GM12878 (cell line): Measurements from ENCODE around the gene SRCAP. TPM values are rescaled to one million over a fixed set of nuclear protein-coding genes. Genes with fewer than 3 reads are reported as not detected.

Source experiments
- ATAC-seq: fragments of 200-7000 bp; cut with Tn5 transposase; 3 replicates; pipeline ENCODE4 v1.9.1; 2020; ENCODE audit warnings: mild to moderate bottlenecking, moderate library complexity
- BruUV-seq: library from RNA; stranded (reverse); fragments of 400-500 nt; replicated peaks from 2 replicates; lab custom pipeline; 2021; lab: Mats Ljungman, UMichigan
- CTCF ChIA-PET: fragments of 300-600 bp; sonication (Branson Sonifier 250); formaldehyde crosslinking; extraction: SDS; loops from one replicate; lab custom pipeline; 2021; ENCODE audit warnings: inconsistent platforms; lab: Yijun Ruan, JAX
- POLR2A ChIA-PET: fragments of 350-600 bp; formaldehyde crosslinking; extraction: SDS; loops from one replicate; lab custom pipeline; 2021; ENCODE audit warnings: inconsistent platforms; lab: Charles Lee
- RAD21 ChIA-PET: fragments of 300-600 bp; sonication (Branson Sonifier 250); formaldehyde crosslinking; loops from one replicate; lab custom pipeline; 2023; ENCODE audit warnings: antibody characterized with exemption; ENCODE audit not compliant: unreplicated experiment; lab: Charles Lee
- SMC1A ChIA-PET: fragments of 300-600 bp; sonication (Branson Sonifier 250); formaldehyde crosslinking; loops from one replicate; lab custom pipeline; 2023; ENCODE audit not compliant: unreplicated experiment, uncharacterized antibody; lab: Charles Lee
- DNase-seq: peaks from one replicate; pipeline ENCODE4 v3.0.0-alpha.2; 2011; ENCODE audit warnings: low read depth, low spot score
- FAIRE-seq: peaks from 3 replicates; lab custom pipeline; 2011; peaks lifted over from hg19 to GRCh38; lab: Jason Lieb, UNC
- H2AFZ ChIP-seq: 2 replicates; pipeline ENCODE4 v1.6.0; 2011; ENCODE audit warnings: low read depth, low read length, control low read depth; ENCODE audit not compliant: control insufficient read depth
- H3K27ac ChIP-seq: 2 replicates; pipeline ENCODE4 v1.5.1; 2011; ENCODE audit warnings: control low read depth; ENCODE audit not compliant: control insufficient read depth, insufficient read depth
- H3K27me3 ChIP-seq, 2 experiments: replicated peaks in 1 of 2; 2 replicates each; pipeline versions ENCODE4 v1.6.0 to v1.6.1; 2011; ENCODE audit warnings: low read length in 1 of 2; ENCODE audit not compliant: control insufficient read depth in 2 of 2, insufficient read depth in 2 of 2
- H3K36me3 ChIP-seq, 2 experiments: 2 replicates each; pipeline ENCODE4 v1.5.1; 2011; ENCODE audit warnings: low read length in 1 of 2; ENCODE audit not compliant: control insufficient read depth in 2 of 2, insufficient read depth in 2 of 2
- H3K4me1 ChIP-seq: 2 replicates; pipeline ENCODE4 v1.6.1; 2011; ENCODE audit warnings: mild to moderate bottlenecking, low read length, moderate library complexity, mixed read lengths; ENCODE audit not compliant: control insufficient read depth, insufficient read depth
- H3K4me2 ChIP-seq: 2 replicates; pipeline ENCODE4 v1.6.0; 2011; ENCODE audit warnings: control low read depth; ENCODE audit not compliant: control insufficient read depth, insufficient read depth
- H3K4me3 ChIP-seq: fragments of 200-600 bp; sonication (generic); 2 replicates; pipeline ENCODE4 v1.5.1; 2016
- H3K79me2 ChIP-seq: 2 replicates; pipeline ENCODE4 v1.6.0; 2011; ENCODE audit warnings: low read length; ENCODE audit not compliant: control insufficient read depth, insufficient read depth
- H3K9ac ChIP-seq: 2 replicates; pipeline ENCODE4 v1.8.0; 2011; ENCODE audit warnings: low read length, control low read depth, mixed read lengths; ENCODE audit not compliant: control insufficient read depth, insufficient read depth
- H3K9me3 ChIP-seq: replicated peaks from 3 replicates; pipeline ENCODE4 v1.5.1; 2011; ENCODE audit warnings: mild to moderate bottlenecking, low read length; ENCODE audit not compliant: control insufficient read depth, insufficient read depth
- H4K20me1 ChIP-seq: 2 replicates; pipeline ENCODE4 v1.6.0; 2011; ENCODE audit not compliant: control insufficient read depth, insufficient read depth
- ATF7 ChIP-seq: fragments of 450-650 bp; IDR thresholded peaks from 2 replicates; pipeline ENCODE4 v1.6.1; 2016; ENCODE audit warnings: low read depth, mild to moderate bottlenecking
- EP300 ChIP-seq, 2 experiments: fragments of 150-350 bp in 1 of 2; IDR thresholded peaks; 2 replicates each; pipeline ENCODE4 v1.6.1; 2011 to 2012; ENCODE audit warnings: low read depth in 2 of 2, low read length in 2 of 2, borderline replicate concordance in 1 of 2, improper control_type of control experiment in 1 of 2, inconsistent platforms in 1 of 2; ENCODE audit not compliant: control insufficient read depth in 1 of 2
- NFXL1 ChIP-seq: fragments of 450-650 bp; IDR thresholded peaks from 2 replicates; pipeline ENCODE4 v1.6.1; 2017; ENCODE audit warnings: antibody characterized with exemption, mild to moderate bottlenecking, borderline replicate concordance
- POU2F2 ChIP-seq: IDR thresholded peaks from 3 replicates; pipeline ENCODE4 v1.6.1; 2011; ENCODE audit warnings: low read depth, mild to moderate bottlenecking, low read length, borderline replicate concordance
- RBBP5 ChIP-seq: fragments of 200-600 bp; sonication (generic); conservative IDR thresholded peaks from 2 replicates; pipeline ENCODE4 v1.6.1; 2016
- STAT3 ChIP-seq: IDR thresholded peaks from 2 replicates; pipeline ENCODE4 v1.6.1; 2011; ENCODE audit warnings: low read depth, low read length, improper control_type of control experiment
- SUZ12 ChIP-seq: fragments of 200-600 bp; sonication (generic); IDR thresholded peaks from one replicate; pipeline ENCODE4 v1.6.1; 2018; ENCODE audit warnings: antibody characterized with exemption, mild to moderate bottlenecking; ENCODE audit not compliant: unreplicated experiment
- ZSCAN29 ChIP-seq: fragments of 450-650 bp; IDR thresholded peaks from 2 replicates; pipeline ENCODE4 v1.6.1; 2017; ENCODE audit warnings: mild to moderate bottlenecking, moderate library complexity
- ZZZ3 ChIP-seq: IDR thresholded peaks from 2 replicates; pipeline ENCODE4 v1.6.1; 2011; ENCODE audit warnings: low read depth; ENCODE audit not compliant: control insufficient read depth, insufficient read length
- WGBS: methylation state at CpG from one replicate; pipeline ENCODE4 v1.1.6; 2016; ENCODE audit warnings: low lambda C conversion rate; ENCODE audit not compliant: insufficient replicate concordance, insufficient coverage; ENCODE audit errors: missing lambda C conversion rate; 5-methylcytosine and 5-hydroxymethylcytosine counted together
- in situ Hi-C: fragments of 300-500 bp; cut with MboI; formaldehyde crosslinking; loops from 9 replicates; pipeline ENCODE4 v1.14.3; 2018; ENCODE audit warnings: mixed read lengths
- intact Hi-C: fragments of 100-400 bp; cut with micrococcal nuclease; formaldehyde crosslinking; loops from one replicate; pipeline ENCODE4 v1.14.2; 2022; ENCODE audit not compliant: unreplicated experiment
- polyA plus RNA-seq, 11 experiments: library from polyadenylated mRNA; depleted of rRNA in 4 of 11; unstranded in 6 of 11; stranded (reverse) in 5 of 11; fragments of >200 nt; fragmentation: Nextera tagmentation in 4 of 11; fragmentation: Illumina TruSeq in 1 of 11; extraction: Ambion mirVana in 4 of 11; extraction: Trizol in 1 of 11; gene quantifications; 1 replicate in 1 of 11; 2 replicates in 10 of 11; pipeline versions ENCODE4 v1.2.1 to v1.2.3, GENCODE V29; 2011 to 2016; ENCODE audit warnings: inconsistent platforms in 2 of 11, missing spikeins in 2 of 11, low read depth in 1 of 11
- total RNA-seq, 4 experiments: library from RNA; depleted of rRNA in 3 of 4; stranded (reverse); fragments of >200 nt in 3 of 4; fragmentation: Illumina TruSeq in 1 of 4; extraction: Trizol in 1 of 4; gene quantifications; 2 replicates each; pipeline versions ENCODE4 v1.2.1 to v1.2.3, GENCODE V29; 2013 to 2021
- TF ChIP-seq, protein P1 (sequence below): fragments of 450-650 bp; IDR thresholded peaks from 2 replicates; pipeline ENCODE4 v1.6.1; 2017; ENCODE audit warnings: antibody characterized with exemption, mild to moderate bottlenecking, moderate library complexity
- TF ChIP-seq, protein P2 (sequence below): fragments of 150-350 bp; IDR thresholded peaks from 2 replicates; pipeline ENCODE4 v1.6.1; 2014; ENCODE audit warnings: mild to moderate bottlenecking, low read depth, low read length
- TF ChIP-seq, protein P3 (sequence below): fragments of 450-650 bp; IDR thresholded peaks from 2 replicates; pipeline ENCODE4 v1.6.1; 2017; ENCODE audit warnings: borderline replicate concordance

Gene SRCAP
- total and polyA plus RNA-seq, 10 of the 15 experiments (the other 5 are each of a cell fraction or from before 2014, with no cell fraction given), result 0.24 to 58.4 (median 11.6) TPM

DNA sequence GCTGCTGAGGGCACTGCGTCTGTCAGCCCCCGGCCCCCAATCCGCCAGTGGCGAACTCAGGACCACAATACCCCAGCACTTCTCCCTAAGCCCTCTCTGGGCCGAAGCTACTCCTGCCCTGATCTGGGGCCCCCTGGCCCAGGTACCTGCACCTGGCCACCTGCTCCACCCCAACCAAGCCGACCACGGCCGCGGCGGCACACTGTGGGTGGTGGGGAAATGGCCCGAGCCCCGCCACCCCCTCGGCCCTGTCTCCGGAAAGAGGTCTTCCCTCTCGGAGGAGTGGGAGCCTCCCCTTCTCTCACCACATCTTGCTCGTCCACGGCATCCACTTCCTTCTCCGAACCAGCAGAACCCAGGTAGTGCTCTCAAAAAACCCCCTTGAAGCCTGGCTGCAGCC is 44.1 kb upstream of the SRCAP start (continued):
- TF ChIP-seq, protein P1, sequence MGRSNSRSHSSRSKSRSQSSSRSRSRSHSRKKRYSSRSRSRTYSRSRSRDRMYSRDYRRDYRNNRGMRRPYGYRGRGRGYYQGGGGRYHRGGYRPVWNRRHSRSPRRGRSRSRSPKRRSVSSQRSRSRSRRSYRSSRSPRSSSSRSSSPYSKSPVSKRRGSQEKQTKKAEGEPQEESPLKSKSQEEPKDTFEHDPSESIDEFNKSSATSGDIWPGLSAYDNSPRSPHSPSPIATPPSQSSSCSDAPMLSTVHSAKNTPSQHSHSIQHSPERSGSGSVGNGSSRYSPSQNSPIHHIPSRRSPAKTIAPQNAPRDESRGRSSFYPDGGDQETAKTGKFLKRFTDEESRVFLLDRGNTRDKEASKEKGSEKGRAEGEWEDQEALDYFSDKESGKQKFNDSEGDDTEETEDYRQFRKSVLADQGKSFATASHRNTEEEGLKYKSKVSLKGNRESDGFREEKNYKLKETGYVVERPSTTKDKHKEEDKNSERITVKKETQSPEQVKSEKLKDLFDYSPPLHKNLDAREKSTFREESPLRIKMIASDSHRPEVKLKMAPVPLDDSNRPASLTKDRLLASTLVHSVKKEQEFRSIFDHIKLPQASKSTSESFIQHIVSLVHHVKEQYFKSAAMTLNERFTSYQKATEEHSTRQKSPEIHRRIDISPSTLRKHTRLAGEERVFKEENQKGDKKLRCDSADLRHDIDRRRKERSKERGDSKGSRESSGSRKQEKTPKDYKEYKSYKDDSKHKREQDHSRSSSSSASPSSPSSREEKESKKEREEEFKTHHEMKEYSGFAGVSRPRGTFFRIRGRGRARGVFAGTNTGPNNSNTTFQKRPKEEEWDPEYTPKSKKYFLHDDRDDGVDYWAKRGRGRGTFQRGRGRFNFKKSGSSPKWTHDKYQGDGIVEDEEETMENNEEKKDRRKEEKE, result no peak
- TF ChIP-seq ZSCAN29 (no peak), ZZZ3 (no peak), EP300 (IDR thresholded peaks at IDR 0.05; ENCODE audit: borderline replicate concordance in 1 of 2, control insufficient read depth in 1 of 2, low read depth in 2 of 2, low read length in 2 of 2) (no peak)
- TF ChIP-seq, protein P2, sequence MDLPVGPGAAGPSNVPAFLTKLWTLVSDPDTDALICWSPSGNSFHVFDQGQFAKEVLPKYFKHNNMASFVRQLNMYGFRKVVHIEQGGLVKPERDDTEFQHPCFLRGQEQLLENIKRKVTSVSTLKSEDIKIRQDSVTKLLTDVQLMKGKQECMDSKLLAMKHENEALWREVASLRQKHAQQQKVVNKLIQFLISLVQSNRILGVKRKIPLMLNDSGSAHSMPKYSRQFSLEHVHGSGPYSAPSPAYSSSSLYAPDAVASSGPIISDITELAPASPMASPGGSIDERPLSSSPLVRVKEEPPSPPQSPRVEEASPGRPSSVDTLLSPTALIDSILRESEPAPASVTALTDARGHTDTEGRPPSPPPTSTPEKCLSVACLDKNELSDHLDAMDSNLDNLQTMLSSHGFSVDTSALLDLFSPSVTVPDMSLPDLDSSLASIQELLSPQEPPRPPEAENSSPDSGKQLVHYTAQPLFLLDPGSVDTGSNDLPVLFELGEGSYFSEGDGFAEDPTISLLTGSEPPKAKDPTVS, result no peak

DNA sequence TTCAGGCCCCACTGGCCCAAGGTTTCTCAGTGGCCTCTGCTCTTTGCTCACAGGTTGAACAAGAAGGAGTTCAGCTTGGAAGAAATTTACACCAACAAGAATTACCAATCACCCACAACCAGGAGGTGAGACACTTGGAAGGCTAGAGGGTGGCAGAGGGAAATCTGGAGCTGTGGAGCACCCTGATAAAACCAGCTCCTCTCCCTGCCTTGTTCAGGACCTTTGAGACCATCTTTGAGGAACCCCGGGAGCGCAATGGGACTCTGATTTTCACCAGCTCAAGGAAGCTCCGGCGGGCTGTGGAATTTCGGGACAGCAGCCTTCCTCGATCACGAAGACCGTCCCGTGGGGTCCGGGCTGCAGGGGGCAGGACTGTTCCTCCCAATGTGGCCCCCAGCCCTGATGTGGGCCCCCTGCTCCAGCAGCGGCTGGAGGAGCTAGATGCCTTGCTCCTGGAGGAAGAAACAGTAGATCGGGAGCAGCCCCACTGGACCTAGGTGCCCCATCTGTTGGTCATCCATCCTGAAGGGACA is 43.1 kb upstream of the SRCAP start:
- no peak for ATAC-seq
- POLR2A ChIA-PET, result interaction anchor here (0.5 to 1.1 kb wide), 2 partner anchors 37 to 38 kb away, joined by 4 read pairs; no protein-coding TSS in a partner anchor

More for the DNA sequence above, 43.1 kb upstream of the SRCAP start:
- SMC1A ChIA-PET, result interaction anchor here (1.9 kb wide), 1 partner anchor 47 kb away, joined by 4 read pairs; no protein-coding TSS in a partner anchor
- no TSS peak for BruUV-seq
- CTCF ChIA-PET, result interaction anchor here (0.7 to 1.5 kb wide), 5 partner anchors 35 to 226 kb away, joined by 3 to 4 read pairs (median 4); partner anchors contain the start of genes DCTPP1 and ZNF747
- in situ Hi-C loops, result loop anchor here (25.0 kb wide), 1 partner anchor 1231 kb away; no protein-coding TSS in a partner anchor
- no peak for TF ChIP-seq ATF7
- no peak for TF ChIP-seq NFXL1
- no peak for TF ChIP-seq STAT3
- no peak for TF ChIP-seq RBBP5
- TF ChIP-seq, protein P3, sequence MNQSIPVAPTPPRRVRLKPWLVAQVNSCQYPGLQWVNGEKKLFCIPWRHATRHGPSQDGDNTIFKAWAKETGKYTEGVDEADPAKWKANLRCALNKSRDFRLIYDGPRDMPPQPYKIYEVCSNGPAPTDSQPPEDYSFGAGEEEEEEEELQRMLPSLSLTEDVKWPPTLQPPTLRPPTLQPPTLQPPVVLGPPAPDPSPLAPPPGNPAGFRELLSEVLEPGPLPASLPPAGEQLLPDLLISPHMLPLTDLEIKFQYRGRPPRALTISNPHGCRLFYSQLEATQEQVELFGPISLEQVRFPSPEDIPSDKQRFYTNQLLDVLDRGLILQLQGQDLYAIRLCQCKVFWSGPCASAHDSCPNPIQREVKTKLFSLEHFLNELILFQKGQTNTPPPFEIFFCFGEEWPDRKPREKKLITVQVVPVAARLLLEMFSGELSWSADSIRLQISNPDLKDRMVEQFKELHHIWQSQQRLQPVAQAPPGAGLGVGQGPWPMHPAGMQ, result no peak
- no peak for TF ChIP-seq SUZ12
- TF ChIP-seq POU2F2, result no peak
- H3K27me3 ChIP-seq, result no peaks in the 10 kb centered on the region
- peaks cover 13 to 24% of the 10 kb centered on the region in 2 experiments for H3K36me3 ChIP-seq
- no peaks in the 10 kb centered on the region; the same call in 2 of the 3 replicates for H3K9me3 ChIP-seq
- H3K4me3 ChIP-seq, result no peak overlapping the region
- H4K20me1 ChIP-seq, result no peaks in the 10 kb centered on the region
- FAIRE-seq, result no peak
- no peak overlapping the region for H3K4me2 ChIP-seq
- H3K9ac ChIP-seq, result no peak overlapping the region
- 98% methylated on average over 12 of the region's 12 CpGs for WGBS
- H2AFZ ChIP-seq, result no peak overlapping the region
- intact Hi-C loops, result loop anchor here (5.0 to 10.0 kb wide), 4 partner anchors 81 to 269 kb away; partner anchors contain the start of genes BCL7C, CFAP119, CTF1 and FBXL19
- H3K79me2 ChIP-seq, result peaks cover 36% of the 10 kb centered on the region
- RAD21 ChIA-PET, result interaction anchor here (1.0 to 1.8 kb wide), 2 partner anchors 18 to 75 kb away, joined by 3 to 5 read pairs; no protein-coding TSS in a partner anchor
- no peak overlapping the region for H3K27ac ChIP-seq
- peaks cover 17% of the 10 kb centered on the region for H3K4me1 ChIP-seq
- no peak for DNase-seq
